ENCODE measurements around the gene NPEPPS.
"Not testable (repeated sequence)": the region's sequence is repeated elsewhere in the genome, so short reads cannot be mapped to it uniquely, and the experiment has no call there.

DNA sequence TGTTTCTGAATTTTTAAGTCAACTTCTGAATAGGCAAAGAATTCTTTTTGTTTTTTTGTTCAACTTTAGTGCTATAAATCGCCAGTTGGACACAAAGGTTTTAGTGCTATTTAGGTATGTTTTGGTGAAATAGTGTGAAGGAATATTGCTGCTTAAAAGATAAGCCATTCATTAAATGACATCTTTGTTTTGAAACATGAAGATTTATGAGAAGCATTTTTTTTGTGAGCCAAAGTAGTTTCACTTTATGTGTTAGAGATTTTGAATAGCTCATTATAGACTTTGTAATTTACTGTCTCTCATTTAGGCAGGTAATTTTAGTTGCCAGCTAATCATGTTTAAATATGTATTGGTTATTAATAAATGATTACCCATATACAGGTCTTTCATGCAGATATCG lies 10.8 kb downstream of the NPEPPS start:
- TF ChIP-seq, protein P1, sequence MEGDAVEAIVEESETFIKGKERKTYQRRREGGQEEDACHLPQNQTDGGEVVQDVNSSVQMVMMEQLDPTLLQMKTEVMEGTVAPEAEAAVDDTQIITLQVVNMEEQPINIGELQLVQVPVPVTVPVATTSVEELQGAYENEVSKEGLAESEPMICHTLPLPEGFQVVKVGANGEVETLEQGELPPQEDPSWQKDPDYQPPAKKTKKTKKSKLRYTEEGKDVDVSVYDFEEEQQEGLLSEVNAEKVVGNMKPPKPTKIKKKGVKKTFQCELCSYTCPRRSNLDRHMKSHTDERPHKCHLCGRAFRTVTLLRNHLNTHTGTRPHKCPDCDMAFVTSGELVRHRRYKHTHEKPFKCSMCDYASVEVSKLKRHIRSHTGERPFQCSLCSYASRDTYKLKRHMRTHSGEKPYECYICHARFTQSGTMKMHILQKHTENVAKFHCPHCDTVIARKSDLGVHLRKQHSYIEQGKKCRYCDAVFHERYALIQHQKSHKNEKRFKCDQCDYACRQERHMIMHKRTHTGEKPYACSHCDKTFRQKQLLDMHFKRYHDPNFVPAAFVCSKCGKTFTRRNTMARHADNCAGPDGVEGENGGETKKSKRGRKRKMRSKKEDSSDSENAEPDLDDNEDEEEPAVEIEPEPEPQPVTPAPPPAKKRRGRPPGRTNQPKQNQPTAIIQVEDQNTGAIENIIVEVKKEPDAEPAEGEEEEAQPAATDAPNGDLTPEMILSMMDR (tag by site-specific recombination; IDR thresholded peaks at IDR 0.05): not testable (repeated sequence)
- TF ChIP-seq ZBTB7A (tag by site-specific recombination; IDR thresholded peaks at IDR 0.05; ENCODE audit: low read depth); BCL11A (tag by site-specific recombination; IDR thresholded peaks at IDR 0.05; ENCODE audit: low read depth); YY1 (tag by site-specific recombination; IDR thresholded peaks at IDR 0.05); KLF1 (tag by site-specific recombination; IDR thresholded peaks at IDR 0.05); ZNF138 (tag by site-specific recombination; IDR thresholded peaks at IDR 0.05; ENCODE audit: borderline replicate concordance); ZFP41 (tag by site-specific recombination; IDR thresholded peaks at IDR 0.05; ENCODE audit: borderline replicate concordance); ZSCAN16 (tag by site-specific recombination; IDR thresholded peaks at IDR 0.05); GLI4 (tag by site-specific recombination; IDR thresholded peaks at IDR 0.05); ZNF555 (tag by site-specific recombination; conservative IDR thresholded peaks at IDR 0.05): not testable (repeated sequence)
- TF ChIP-seq, protein P2, sequence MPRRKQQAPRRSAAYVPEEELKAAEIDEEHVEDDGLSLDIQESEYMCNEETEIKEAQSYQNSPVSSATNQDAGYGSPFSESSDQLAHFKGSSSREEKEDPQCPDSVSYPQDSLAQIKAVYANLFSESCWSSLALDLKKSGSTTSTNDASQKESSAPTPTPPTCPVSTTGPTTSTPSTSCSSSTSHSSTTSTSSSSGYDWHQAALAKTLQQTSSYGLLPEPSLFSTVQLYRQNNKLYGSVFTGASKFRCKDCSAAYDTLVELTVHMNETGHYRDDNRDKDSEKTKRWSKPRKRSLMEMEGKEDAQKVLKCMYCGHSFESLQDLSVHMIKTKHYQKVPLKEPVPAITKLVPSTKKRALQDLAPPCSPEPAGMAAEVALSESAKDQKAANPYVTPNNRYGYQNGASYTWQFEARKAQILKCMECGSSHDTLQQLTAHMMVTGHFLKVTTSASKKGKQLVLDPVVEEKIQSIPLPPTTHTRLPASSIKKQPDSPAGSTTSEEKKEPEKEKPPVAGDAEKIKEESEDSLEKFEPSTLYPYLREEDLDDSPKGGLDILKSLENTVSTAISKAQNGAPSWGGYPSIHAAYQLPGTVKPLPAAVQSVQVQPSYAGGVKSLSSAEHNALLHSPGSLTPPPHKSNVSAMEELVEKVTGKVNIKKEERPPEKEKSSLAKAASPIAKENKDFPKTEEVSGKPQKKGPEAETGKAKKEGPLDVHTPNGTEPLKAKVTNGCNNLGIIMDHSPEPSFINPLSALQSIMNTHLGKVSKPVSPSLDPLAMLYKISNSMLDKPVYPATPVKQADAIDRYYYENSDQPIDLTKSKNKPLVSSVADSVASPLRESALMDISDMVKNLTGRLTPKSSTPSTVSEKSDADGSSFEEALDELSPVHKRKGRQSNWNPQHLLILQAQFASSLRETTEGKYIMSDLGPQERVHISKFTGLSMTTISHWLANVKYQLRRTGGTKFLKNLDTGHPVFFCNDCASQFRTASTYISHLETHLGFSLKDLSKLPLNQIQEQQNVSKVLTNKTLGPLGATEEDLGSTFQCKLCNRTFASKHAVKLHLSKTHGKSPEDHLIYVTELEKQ (tag by site-specific recombination; IDR thresholded peaks at IDR 0.05; ENCODE audit: borderline replicate concordance): not testable (repeated sequence)
- TF ChIP-seq, protein P3, sequence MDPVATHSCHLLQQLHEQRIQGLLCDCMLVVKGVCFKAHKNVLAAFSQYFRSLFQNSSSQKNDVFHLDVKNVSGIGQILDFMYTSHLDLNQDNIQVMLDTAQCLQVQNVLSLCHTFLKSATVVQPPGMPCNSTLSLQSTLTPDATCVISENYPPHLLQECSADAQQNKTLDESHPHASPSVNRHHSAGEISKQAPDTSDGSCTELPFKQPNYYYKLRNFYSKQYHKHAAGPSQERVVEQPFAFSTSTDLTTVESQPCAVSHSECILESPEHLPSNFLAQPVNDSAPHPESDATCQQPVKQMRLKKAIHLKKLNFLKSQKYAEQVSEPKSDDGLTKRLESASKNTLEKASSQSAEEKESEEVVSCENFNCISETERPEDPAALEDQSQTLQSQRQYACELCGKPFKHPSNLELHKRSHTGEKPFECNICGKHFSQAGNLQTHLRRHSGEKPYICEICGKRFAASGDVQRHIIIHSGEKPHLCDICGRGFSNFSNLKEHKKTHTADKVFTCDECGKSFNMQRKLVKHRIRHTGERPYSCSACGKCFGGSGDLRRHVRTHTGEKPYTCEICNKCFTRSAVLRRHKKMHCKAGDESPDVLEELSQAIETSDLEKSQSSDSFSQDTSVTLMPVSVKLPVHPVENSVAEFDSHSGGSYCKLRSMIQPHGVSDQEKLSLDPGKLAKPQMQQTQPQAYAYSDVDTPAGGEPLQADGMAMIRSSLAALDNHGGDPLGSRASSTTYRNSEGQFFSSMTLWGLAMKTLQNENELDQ (tag by site-specific recombination; IDR thresholded peaks at IDR 0.05; ENCODE audit: low read depth): not testable (repeated sequence)
- TF ChIP-seq, protein P4, sequence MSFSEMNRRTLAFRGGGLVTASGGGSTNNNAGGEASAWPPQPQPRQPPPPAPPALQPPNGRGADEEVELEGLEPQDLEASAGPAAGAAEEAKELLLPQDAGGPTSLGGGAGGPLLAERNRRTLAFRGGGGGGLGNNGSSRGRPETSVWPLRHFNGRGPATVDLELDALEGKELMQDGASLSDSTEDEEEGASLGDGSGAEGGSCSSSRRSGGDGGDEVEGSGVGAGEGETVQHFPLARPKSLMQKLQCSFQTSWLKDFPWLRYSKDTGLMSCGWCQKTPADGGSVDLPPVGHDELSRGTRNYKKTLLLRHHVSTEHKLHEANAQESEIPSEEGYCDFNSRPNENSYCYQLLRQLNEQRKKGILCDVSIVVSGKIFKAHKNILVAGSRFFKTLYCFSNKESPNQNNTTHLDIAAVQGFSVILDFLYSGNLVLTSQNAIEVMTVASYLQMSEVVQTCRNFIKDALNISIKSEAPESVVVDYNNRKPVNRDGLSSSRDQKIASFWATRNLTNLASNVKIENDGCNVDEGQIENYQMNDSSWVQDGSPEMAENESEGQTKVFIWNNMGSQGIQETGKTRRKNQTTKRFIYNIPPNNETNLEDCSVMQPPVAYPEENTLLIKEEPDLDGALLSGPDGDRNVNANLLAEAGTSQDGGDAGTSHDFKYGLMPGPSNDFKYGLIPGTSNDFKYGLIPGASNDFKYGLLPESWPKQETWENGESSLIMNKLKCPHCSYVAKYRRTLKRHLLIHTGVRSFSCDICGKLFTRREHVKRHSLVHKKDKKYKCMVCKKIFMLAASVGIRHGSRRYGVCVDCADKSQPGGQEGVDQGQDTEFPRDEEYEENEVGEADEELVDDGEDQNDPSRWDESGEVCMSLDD (tag by site-specific recombination; IDR thresholded peaks at IDR 0.05): not testable (repeated sequence)
- TF ChIP-seq, protein P5, sequence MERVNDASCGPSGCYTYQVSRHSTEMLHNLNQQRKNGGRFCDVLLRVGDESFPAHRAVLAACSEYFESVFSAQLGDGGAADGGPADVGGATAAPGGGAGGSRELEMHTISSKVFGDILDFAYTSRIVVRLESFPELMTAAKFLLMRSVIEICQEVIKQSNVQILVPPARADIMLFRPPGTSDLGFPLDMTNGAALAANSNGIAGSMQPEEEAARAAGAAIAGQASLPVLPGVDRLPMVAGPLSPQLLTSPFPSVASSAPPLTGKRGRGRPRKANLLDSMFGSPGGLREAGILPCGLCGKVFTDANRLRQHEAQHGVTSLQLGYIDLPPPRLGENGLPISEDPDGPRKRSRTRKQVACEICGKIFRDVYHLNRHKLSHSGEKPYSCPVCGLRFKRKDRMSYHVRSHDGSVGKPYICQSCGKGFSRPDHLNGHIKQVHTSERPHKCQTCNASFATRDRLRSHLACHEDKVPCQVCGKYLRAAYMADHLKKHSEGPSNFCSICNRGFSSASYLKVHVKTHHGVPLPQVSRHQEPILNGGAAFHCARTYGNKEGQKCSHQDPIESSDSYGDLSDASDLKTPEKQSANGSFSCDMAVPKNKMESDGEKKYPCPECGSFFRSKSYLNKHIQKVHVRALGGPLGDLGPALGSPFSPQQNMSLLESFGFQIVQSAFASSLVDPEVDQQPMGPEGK (tag by site-specific recombination; IDR thresholded peaks at IDR 0.05): not testable (repeated sequence)

Measured in HEK293 (cell line).